GM12864 (cell line): ENCODE data around the gene RDH14.

ENCODE experiments used
- DNase-seq: peaks from one replicate; pipeline ENCODE4 v3.0.0-alpha.2; 2011; ENCODE audit warnings: low read depth
- H3K4me3 ChIP-seq: 2 replicates; pipeline ENCODE4 v1.5.1; 2011; ENCODE audit warnings: mild to moderate bottlenecking, low read depth, low read length, control low read depth
- TF ChIP-seq, protein P1 (sequence below): IDR thresholded peaks from 2 replicates; pipeline ENCODE4 v1.5.1; 2011; ENCODE audit warnings: low read depth, mild to moderate bottlenecking, moderate library complexity, low read length, control low read depth, inconsistent platforms; ENCODE audit errors: missing control alignments

Gene RDH14, protein sequence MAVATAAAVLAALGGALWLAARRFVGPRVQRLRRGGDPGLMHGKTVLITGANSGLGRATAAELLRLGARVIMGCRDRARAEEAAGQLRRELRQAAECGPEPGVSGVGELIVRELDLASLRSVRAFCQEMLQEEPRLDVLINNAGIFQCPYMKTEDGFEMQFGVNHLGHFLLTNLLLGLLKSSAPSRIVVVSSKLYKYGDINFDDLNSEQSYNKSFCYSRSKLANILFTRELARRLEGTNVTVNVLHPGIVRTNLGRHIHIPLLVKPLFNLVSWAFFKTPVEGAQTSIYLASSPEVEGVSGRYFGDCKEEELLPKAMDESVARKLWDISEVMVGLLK

DNA sequence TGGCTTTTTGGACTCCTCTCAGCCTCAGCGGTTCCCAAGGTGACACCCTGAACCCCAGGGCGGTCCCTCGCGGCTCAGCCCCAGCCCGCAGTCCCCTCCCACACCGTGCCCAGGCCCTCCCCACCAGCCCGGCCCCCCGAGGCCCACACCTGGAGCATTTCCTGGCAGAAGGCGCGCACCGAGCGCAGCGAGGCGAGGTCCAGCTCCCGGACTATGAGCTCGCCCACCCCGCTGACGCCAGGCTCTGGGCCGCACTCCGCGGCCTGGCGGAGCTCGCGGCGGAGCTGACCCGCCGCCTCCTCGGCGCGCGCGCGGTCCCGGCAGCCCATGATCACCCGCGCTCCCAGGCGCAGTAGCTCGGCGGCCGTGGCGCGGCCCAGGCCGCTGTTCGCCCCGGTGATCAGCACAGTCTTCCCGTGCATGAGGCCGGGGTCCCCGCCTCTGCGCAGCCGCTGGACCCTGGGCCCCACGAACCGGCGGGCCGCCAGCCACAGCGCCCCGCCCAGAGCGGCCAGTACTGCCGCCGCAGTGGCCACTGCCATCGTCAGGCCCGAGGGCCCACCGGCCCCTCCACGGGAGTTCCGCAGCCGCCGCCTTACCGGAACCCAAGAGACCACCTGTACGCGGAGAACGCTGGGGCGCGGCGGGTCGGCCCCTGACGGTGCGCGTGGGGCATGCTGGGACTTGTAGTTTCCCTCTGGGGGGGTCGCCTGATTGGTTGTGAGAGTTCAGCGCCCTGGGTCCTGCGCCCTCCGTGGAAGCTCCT lies at the start of gene RDH14:
RDH14 (minus strand) TSS at position 623 of the 766 bp plus-strand sequence; CDS start at position 542, 81 bp downstream.
- peak within 1 kb of the TSS; percentile 94 for H3K4me3 ChIP-seq
- peak; percentile 84 for DNase-seq
- TF ChIP-seq, protein P1, sequence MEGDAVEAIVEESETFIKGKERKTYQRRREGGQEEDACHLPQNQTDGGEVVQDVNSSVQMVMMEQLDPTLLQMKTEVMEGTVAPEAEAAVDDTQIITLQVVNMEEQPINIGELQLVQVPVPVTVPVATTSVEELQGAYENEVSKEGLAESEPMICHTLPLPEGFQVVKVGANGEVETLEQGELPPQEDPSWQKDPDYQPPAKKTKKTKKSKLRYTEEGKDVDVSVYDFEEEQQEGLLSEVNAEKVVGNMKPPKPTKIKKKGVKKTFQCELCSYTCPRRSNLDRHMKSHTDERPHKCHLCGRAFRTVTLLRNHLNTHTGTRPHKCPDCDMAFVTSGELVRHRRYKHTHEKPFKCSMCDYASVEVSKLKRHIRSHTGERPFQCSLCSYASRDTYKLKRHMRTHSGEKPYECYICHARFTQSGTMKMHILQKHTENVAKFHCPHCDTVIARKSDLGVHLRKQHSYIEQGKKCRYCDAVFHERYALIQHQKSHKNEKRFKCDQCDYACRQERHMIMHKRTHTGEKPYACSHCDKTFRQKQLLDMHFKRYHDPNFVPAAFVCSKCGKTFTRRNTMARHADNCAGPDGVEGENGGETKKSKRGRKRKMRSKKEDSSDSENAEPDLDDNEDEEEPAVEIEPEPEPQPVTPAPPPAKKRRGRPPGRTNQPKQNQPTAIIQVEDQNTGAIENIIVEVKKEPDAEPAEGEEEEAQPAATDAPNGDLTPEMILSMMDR, result no peak

DNA sequence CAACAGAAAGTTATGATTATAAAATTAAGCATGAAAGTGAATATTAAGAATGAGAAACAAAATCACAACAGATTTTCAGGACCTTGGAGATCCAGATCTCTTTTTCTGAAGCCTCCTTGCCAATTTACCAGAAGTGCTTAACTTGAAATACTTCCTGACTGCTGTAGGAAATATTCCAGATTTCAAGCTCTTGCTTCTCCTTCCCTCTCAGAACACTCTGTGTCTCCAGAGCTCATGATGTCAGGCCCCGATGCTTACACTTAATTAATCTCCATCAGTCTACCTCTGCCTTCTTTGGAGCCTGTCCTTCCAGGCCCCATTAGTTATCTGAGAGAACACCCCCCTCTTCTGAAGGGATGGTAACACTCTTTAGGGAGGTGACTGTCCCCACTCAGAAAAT lies 49.6 kb upstream of the RDH14 start:
- H3K4me3 ChIP-seq, result no peak overlapping the region
- TF ChIP-seq, protein P1, result no peak
- DNase-seq, result no peak

DNA sequence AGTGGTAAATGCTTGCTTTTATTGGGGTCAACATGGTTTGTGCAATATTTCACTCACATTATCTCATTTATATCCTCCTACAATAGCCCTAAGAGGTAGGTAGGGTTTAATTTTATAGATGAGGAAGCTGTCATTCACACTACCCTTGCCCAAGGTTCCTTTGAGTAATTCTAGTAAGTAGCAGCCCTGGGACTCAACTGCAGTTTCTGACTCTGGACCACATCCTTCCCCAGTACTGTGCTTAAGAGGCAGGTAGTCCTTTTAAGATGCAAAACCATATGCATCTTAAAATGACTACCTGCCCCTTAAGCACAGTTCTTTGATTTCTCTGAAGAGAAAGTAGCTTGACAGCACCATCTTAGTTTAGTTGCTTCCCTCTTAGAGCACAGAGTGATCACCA lies 44.7 kb upstream of the RDH14 start:
- TF ChIP-seq, protein P1, result no peak
- no peak for DNase-seq
- H3K4me3 ChIP-seq, result no peak overlapping the region

DNA sequence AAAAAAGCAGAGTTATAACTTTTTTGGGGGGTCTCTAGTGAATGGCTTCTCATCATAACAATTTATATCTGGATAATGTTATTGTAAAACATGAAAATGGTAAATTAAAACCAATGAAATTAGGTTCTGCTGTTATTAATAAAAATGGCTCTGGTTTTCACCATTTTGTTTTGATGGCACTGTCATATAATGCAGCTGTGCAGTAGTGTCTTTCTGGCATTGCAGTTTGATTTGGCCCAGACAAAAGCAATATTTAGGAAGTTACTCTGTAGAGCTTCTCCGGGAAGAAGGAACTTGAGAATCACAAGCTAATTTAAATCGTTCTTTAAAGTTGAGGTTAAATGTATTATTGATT lies 44.1 kb upstream of the RDH14 start:
- no peak for DNase-seq
- TF ChIP-seq, protein P1, result no peak
- H3K4me3 ChIP-seq, result no peak overlapping the region

DNA sequence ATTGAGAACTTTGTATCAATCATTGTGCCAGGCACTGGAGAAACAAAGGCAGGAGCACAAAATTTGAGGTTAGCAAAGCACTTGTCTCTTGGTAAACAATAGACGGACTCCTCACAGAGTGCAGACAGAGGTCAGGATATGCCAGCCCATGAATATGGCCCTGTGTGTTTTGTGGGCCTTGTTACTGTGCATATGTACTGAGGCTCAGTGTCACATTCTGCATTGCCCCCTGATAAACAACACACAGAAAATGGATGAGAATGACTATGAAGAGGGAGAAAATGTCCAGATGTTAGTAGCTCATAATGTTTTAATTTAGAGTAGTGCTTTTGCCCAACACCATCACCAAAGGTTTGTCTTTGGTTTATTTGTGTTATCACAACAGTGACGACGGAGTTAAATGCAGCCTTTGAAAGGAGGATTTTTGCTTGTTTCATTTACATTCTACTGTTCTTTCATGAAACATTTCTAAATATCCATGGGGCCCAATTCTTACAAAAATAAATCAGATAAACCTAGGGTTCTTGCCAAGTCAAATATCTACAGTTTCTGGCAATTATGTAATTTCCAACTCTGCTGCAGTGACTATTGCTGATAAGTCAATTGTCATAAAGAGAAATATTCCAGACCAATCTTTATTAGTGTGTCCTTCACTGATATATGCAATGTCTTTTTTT lies 43.5 kb upstream of the RDH14 start:
- TF ChIP-seq, protein P1, result no peak
- no peak for DNase-seq
- H3K4me3 ChIP-seq, result no peak overlapping the region

DNA sequence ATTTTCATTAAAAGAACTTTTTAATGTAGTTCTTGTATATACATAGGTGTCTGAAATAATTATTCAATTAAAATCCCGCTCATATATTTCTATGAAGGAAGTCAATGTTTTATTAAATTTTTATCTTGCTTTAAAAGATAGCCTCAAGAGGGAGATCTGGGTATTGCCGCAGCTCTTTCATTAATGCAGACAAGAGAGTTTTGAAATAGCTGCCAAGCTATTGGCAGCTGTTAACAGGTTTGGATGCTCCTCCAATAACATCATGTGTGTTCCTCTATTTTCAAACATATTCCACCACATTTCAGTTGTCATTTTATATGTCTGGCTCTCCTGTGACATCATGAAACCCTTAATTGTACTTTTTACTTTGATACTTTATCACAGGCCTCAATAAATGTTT lies 41.8 kb upstream of the RDH14 start:
- DNase-seq, result no peak
- no peak overlapping the region for H3K4me3 ChIP-seq
- TF ChIP-seq, protein P1, result no peak
